Umbilical cord (tissue), 2 donors: ENCODE results near the gene NARS2. TPM values are rescaled to one million over a fixed set of nuclear protein-coding genes. Genes with fewer than 3 reads are reported as not detected.
"Not testable (repeated sequence)": the region's sequence is repeated elsewhere in the genome, so short reads cannot be mapped to it uniquely, and the experiment has no call there.

Experiments used
- DNase-seq: peaks from one replicate; pipeline ENCODE4 v3.0.0-alpha.2; 2015; ENCODE audit warnings: low spot score
- total RNA-seq: library from RNA; depleted of rRNA; stranded (reverse); fragments of >200 nt; gene quantifications from one replicate; pipeline ENCODE4 v1.2.3, GENCODE V29; 2014; ENCODE audit warnings: low replicate concordance; ENCODE audit not compliant: insufficient read depth

Gene NARS2
- total RNA-seq, 1 donor from 2014 or later, result 31.8 TPM

DNA sequence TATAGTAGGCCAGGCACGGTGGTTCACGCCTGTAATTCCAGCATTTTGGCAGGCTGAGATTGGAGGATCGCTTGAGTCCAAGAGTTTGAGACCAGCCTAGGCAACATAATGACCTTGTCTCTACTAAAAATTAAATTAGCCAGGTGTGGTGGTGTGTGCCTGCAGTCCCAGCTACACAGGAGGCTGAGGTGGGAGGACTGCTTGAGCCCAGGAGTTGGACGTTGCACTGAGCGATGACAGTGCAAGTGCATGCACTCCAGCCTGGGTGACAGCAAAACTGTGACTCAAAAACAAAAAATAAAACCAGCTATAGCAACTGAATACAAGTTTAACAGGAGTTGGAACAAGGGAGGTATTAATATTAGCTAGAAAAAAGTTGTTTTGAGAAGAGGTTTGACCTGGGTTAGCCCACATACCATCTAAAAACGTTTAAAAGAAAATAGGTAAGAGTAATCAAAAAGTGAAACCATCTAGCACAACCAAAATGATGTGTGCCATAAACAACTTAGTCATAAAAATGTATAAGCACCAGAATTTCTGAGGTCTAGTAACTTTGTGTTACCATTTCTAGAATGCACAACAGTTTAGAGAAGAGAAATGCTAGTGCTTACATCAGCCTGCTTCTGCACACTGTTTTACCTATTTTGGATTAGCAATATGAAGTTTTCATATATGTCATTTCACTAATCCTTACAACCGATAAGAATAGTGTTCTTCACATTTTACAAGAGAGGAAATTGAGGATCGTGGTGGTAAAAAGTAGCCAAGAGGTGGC, 26.5 kb downstream of the NARS2 start:
- DNase-seq, result no peak

DNA sequence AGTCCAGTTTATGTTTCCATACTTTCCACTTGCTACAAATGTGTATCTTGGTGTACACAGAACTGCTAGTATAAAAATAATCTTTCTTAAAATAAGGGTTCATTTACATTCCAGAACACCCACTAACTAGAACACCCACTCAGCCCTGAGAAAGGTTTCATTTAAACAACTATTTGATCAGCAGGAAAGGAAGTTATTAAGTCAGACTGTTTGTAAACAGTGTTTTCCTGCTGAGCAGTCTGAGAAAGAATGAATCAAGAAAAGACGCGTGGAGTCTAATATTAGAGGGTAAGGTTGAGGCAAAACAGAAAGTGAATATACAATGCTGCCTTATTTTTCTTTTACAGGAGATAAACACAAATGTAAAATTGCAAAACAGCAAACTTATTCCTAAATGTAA, 32.7 kb downstream of the NARS2 start:
- DNase-seq, result no peak

DNA sequence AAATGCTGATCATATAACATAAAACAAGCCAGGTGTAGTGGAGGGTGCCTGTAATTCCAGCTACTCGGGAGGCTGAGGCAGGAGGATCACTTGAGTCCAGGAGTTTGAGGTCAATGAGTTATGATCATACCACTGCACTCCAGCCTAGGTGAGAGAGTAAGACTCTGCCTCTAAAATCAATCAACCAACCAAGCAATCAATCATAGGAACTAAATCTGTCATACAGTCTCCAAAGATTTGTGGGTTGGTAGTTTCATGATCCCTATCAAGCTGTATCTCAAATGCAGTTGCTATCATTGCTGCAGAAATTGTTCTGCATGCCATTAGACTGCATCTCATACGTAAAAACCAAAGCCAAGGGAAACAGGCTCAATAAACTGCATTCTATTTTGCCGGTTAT, 33.1 kb downstream of the NARS2 start:
- no peak for DNase-seq

DNA sequence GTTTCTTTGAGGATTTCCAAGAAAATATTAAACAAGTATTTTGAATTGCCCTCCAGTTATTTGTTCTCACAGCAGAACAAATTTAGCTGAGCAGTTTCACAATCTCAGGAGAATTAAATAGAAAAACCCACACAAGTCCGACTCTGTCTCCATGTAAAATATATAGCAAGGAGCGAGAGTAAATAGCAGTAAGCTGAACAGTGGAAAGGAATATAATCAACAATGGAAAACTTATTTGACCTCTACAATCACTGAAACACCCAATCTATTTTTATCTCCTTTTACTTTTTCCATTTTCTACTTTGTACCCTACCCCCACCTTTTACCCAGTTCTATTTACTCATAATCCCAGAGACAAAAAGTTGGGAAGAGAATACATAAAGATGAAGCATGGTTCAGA, 34.4 kb downstream of the NARS2 start:
- peak; percentile 52 for DNase-seq

DNA sequence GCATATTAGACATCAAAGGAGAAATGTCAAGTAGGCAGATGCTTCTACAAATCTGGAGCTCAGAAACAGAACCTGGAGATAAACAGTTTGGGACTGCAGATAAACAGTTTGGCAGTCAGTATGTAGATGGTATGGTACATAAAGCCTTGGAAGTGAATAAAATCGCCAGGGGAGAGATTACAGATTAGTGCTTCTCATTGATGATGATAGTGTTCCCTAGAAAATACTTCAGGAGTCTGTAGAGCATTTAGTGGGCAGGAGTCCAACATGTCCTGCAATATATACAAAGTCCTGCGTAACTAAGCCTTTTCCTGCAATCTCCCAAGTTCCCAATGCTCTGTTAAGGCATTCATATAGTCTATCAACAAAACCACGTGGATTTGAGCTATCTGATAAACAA, 35.2 kb downstream of the NARS2 start:
- DNase-seq, result peak; percentile 96

DNA sequence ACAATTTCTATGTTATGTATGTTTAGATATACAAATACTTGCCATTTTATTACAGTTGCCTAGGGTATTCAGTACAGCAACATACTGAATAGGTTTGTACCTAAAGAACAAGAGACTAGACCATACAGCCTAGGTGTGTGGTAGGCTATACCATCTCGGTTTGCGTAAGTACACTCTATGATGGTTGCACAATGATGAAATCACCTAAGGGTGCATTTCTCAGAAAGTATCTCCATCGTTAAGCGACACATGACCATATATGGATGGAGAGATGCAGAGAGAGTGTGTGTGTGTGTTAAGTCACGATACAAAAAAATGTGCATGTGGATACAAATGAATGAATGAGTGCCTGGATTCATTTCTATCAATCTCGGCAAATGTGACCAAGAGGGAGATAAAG, 37.7 kb downstream of the NARS2 start:
- DNase-seq, result no peak

DNA sequence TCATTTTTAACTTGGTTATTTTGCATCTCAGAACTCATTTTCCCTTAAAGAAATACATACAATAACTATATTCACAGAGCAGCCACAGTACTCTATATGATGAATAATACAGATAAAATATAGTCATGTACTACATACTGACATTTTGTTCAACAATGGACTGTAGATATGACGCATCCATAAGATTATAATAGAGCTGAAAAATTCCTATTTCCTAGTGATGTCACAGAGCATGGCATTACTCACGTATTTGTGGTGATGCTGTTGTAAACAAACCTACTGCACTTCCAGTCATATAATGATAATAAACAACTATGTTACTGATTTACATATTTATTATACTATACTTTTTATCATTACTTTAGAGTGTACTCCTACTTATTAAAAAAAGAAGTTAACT, 38.7 kb downstream of the NARS2 start:
- no peak for DNase-seq

DNA sequence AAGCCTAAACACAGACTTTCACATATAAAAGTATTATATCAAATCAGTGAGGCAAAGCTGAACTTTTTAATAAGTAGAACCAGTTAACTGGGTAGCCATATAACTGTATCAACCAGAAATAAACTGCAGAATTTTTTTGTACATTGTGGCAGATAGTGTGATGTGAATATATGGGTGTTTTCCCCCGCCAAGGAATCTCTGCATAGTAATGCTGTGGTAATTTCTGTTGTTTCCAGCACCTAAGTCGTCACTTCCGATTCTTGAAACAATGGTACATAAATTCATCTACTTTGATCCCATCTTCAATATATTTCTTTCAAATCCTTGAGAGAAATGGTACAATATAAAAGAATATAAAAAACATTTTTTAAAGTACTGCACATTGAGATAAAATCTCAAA, 39.6 kb downstream of the NARS2 start:
- no peak for DNase-seq

DNA sequence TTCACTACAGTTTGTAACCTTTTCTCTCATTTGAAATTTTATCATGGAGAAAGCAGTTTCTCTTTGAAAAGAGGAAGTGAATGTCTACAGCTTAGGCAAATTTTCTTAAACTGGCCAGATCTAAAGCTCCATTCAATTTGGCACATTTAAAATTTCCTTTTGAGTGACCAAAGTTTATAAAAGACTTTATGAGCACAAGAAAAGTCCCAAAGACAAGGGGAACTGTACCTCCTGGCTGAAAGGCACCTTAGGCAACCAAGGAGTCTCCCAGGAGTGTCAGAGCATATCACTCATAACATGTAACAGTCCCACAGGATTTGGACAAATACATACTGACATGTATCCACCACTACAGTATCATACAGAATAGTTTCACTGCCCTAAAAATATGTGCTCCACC, 41.3 kb downstream of the NARS2 start:
- DNase-seq, result no peak

DNA sequence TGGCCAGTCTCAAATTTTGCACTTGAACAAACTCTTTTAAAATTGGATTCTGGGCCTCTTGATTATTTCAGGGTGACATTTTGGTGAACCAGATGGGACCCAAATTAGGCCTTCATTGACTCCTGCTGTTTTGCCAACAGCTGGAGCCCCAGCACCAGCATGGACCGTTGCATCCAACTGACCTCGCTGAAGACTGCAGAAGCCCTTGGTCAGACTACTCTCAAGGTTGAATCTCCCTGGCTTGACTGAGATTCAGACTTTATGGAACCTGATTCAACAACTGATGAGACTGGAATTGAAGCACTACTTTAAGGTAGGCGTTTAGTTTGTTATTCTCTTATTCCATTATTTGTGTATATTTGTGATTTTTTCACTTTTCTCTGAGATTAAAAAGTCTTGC, 41.7 kb downstream of the NARS2 start:
- DNase-seq, result no peak

DNA sequence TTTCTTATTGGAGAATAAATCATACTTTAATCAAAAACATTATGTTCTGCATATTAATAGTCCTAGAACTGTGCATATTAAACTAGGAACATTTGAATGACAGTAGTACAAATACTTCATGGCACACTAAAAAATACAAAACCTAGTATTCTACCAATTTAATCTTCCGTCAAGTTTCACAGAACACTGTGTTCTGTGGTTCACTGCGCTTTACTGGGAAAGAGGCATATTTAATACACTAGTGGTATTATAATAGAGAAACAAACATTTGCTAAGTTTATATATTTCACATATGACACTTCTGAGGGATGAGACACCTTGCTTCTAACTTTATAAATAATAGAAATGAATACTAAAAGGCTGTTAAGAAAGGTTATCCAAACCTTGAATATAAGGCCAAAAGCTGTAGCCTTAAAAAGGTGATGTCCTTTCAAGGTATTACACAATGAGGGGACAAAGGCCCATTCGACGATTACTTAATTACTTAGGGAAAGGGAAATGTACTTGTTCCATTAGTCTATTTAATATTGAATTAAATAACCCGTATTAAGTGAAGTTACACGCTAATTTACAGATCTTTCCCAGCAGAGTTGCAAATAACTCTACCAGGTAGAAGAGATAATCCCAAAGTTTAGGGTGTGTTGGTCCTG, 48.0 kb downstream of the NARS2 start:
- DNase-seq, result no peak

DNA sequence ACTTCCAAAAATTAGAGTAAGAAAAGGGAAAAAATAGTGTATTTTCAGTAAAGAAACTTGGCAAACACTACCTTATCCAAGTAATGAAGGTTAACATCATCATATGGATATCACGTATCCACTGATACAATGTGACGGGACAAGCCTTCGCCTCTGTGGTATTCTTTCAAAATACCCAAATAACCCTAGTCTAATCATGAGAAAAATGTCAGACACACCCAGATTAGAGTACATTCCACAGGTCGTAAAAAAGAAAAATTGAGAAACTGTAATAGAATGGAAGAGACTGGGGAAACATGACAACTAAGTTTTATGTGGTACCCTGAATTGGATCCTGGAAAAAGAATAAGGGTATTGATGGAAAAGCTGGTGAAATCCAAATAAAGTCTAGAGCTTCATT, 48.9 kb downstream of the NARS2 start:
- DNase-seq, result no peak

DNA sequence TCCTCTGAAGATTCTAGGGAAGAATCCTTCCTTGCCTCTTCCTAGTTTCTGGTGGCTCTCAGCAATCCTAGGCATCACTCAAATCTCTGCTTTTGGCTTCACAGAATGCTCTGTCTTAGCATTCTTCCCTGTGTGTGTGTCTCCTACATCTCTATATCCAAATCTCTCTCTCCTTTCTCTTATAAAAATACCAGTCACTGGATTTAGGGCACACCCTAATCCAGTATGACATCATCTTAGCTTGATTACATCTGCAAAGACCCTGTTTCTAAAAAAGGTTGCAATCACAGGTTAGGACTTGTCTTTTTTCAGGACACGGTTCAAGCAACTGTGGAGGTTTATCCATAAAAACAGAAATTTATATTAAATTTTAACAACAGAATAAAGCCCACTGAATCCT, 54.4 kb downstream of the NARS2 start:
- DNase-seq, result no peak

DNA sequence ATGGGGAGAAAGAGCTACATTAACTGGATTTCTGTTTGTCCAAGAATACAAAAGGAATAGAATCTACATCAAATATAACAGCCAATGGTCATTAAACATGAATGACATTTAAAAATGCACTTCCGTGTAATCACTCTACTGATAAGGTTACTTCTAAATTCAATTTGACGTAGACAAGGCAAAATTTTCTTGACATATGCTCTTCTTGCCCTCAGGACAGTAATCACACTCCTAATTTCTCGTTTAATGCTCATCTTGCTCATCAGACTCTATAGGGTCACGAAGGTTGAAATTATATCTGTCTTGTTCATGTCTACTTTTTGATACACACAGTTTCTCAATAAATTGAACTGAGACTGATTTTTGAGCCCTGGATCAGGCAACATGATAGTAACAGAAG, 58.4 kb downstream of the NARS2 start:
- DNase-seq, result no peak

DNA sequence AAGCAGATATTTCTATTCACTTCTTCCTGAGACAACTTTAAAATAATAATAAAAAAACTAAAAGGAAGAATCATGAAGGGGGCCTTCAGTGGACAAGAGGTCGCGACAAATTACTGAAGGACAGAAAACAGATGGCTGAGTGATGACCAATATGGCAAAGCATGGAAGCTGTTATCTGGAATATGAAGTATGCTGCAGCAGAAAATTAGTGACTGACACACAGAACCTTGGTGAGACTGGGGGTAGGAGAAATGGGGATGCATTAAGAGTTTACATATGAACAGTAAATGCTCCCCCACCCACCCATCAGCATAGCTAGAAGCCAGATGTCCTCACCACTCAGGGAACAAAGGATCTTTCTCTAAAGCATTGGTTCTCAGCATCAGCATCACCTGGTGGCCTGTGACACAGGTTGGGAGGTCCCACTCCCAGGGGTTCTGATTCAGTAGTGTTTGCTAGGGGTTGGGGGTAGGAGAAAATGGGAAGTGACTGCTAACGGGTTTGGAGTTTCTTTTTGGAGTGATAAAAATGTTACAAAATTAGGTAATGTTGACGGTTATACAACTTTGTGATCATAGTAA, 59.7 kb downstream of the NARS2 start:
- no peak for DNase-seq

DNA sequence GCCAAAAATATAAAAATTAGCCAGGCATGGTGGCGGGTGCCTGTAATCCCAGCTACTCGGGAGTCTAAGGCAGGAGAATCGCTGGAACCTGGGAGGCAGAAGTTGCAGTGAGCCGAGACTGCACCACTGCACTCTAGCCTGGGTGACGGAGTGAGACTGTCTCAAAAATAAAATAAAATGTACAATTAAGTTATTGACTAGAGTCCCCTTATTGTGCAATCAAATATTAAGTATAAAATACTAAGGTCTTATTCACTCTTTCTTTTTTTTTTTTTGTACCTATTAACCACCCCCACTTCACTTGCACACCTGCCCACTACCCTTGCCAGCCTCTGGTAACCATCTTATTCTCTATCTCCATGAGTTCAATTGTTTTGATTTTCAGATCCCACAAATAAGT, 61.6 kb downstream of the NARS2 start:
- not testable (repeated sequence) for DNase-seq

DNA sequence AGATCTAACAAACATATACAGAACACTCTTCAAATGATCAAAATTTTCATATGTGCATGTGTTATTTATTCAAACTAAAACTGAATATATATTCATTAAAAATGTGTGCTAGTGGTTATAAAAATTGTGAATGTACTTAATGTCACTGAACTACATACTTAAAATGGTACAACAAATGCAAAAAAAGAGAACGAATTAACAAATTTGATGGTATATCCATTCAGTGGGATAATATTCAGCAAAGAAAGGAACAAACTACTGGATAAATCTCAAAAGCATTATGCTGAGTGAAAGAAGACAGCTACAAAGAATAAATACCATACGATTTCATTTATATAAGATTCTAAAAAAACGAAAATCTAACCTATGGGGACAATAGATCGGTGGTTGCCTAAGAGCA, 64.1 kb downstream of the NARS2 start:
- no peak for DNase-seq

DNA sequence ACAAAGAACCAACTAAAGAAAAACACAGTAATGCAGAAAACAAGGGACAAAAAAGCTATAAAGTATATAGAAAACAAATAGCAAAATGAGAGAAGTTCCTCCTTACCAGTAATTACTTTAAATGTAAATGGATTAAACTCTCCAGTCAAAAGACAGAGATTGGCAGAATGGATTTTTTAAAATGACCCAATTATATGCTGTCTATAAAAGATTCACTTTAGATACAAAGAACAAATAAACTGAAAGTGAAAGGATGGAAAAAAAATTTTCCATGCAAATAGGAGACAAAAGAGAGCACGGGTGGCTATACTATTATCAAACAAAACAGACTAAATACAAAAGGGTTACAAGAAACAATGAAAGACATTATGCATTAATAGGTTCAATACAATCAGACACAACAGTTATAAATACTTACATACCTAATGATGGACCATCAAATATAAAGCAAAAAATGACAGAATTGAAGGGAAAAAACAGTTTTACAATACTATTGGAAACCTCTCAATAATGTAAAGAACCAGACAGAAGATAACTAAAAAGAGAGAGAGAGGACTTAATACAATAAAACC, 64.6 kb downstream of the NARS2 start:
- DNase-seq, result no peak

DNA sequence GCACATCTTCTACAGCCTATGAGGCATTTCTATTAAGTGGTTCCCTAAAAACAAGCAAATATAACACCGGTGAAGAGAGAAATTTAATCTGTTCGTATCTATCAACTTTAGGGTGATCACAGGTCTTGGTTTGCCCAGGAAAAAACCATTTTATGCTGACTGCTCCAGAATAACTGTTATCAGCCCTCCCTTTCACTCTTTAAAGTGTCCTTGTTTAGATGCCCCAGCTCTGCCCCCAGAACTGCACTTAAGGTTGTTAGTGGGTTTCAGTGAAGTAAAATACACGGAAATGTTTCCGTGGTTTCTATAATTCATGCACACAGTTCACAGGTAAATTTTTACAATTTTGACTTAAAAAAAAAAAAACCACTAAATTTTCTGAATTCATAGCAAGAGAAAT, 70.0 kb downstream of the NARS2 start:
- DNase-seq, result no peak

DNA sequence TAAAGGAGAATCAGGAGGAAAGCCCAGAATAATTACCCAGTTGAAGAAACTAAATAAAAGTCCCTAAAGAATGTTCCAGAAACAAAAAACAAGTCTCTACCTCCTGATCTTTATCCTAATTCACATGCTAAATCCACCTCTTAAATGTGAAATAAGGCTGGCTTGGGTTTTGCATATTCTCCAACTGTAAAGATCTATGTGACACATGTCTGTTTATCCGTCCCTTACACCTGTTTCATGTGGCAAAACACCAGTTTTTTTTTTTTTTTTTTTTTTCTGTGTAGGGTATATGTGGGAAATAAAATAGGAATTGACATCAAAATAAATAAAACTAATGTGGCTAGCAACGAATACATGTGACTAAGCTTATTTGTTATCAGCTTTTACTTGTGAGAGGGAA, 70.5 kb downstream of the NARS2 start:
- DNase-seq, result no peak

DNA sequence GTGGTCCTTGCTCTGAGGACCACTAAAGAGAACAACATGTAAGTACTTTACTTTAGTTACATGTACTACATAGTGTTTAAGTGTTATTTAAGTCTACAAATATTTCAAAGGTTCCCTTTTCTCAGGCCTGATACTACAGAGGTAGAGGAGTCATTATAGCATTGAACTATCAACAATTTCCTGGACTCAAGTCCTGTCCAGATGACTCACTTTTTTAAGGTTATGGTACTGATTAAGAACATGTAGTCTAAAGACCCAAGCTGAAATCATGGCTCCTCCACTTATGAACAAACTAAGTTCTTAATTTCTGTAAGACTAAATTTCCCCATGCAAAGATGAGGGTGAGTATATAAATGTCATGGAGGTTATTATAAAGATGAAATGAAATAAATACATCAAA, 74.7 kb downstream of the NARS2 start:
- DNase-seq, result no peak

DNA sequence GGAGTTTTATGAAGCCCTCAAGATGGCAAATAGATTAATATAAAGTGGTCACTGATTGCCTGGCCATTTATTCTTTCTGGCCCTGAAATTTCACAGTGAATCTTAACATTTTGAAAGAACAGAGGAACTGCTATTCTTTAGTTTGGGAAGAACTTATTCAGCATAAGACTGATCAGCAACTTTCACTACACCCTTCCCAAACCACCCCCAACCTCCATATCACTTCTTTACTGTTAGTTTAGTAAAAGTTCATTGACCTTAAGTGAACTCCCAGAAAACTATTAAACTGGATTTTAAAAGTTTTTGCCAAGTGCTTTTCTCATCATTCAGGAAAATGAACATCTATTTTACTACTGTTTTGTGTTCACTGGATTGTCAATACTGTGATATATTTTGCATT, 77.4 kb downstream of the NARS2 start:
- no peak for DNase-seq

DNA sequence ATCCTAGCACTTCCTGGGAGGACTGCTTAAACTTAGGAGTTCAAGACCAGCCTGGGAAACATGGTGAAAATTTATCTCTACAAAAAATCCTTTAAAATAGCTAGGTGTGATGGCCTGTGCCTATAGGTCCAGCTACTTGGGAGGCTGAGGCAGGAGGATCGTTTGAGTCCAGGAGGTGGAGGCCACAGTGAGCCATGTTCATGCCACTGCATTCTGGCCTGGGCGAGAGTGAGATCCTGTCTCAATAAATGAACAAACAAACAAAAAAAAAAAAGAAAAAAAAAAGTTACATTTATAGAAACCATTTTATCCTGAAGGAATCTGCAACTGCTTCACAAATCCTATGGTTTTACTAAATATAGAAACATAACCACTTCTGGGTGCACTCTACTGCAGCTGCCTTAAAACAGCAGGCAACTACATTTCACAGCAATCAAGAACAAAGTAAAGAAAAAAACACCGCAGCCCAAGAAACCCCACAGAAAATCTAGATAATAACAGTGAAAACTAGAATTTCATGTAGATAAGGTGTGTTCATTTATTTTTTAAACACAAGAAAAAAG, 81.2 kb downstream of the NARS2 start:
- DNase-seq, result no peak
